ENCODE results near the gene SPTBN2.

The SPTBN2 gene

DNA sequence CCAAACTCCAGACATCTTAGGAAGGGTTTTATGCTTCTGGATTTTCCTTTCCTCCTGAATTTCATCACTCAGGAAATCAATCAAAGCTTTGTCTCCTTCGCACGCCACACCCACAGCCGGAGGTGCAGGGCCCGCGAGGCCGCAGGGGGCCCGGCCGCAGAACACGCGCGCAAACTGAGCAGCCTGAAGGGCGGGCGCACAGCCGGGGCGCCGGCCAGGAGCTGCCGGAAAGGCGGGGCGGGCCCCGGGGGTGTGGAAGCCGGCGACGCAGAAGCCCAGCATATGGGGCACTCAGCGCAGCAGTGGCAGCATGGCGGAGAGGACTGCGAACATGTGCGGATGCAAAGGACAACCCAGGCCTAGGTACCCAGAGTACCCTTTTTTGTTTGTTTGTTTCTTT is 33.1 kb upstream of the SPTBN2 start (continued):
- no peak for TF ChIP-seq ARNTL (CRISPR knock-in tag; IDR thresholded peaks at IDR 0.05; ENCODE audit: borderline replicate concordance, low read depth)
- no peak for TF ChIP-seq ZFP3 (CRISPR knock-in tag; IDR thresholded peaks at IDR 0.05)
- no peak for TF ChIP-seq TCF4 (CRISPR knock-in tag; IDR thresholded peaks at IDR 0.05; ENCODE audit: borderline replicate concordance)
- TF ChIP-seq RARB (CRISPR knock-in tag; IDR thresholded peaks at IDR 0.05), result no peak
- TF ChIP-seq CREB5 (CRISPR knock-in tag; IDR thresholded peaks at IDR 0.05; ENCODE audit: low read depth), result no peak
- TF ChIP-seq PPARA (CRISPR knock-in tag; IDR thresholded peaks at IDR 0.05; ENCODE audit: borderline replicate concordance), result no peak
- no peak for TF ChIP-seq SNAI2 (CRISPR knock-in tag; IDR thresholded peaks at IDR 0.05)

DNA sequence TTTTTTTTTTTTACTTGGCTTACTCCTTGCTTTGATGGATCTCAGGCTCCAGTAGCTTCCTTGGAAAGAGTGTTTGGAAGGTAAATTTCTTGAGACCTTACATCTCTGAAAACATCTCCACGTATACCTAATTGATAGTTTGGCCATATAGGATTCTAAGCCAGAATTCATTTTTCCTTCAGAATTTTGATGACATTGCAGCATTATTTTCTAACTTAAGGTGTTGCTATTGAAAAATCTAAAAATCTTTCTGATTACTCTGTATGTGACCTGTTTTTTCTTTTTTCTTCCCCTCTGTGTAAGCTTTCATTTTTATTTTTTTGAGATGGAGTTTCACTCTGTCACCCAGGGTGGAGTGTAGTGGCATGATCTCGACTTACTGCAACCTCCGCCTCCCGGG is 23.1 kb upstream of the SPTBN2 start:
- TF ChIP-seq SNAI2 (CRISPR knock-in tag; IDR thresholded peaks at IDR 0.05) (no peak), CSDC2 (CRISPR knock-in tag; IDR thresholded peaks at IDR 0.05) (no peak), TCF4 (CRISPR knock-in tag; IDR thresholded peaks at IDR 0.05; ENCODE audit: borderline replicate concordance) (no peak), ZNF70 (CRISPR knock-in tag; IDR thresholded peaks at IDR 0.05) (no peak), ZNF565 (CRISPR knock-in tag; conservative IDR thresholded peaks at IDR 0.05; ENCODE audit: low read depth) (no peak), ZFP30 (CRISPR knock-in tag; IDR thresholded peaks at IDR 0.05) (no peak), ARNTL (CRISPR knock-in tag; IDR thresholded peaks at IDR 0.05; ENCODE audit: borderline replicate concordance, low read depth) (no peak), BACH2 (CRISPR knock-in tag; IDR thresholded peaks at IDR 0.05; ENCODE audit: borderline replicate concordance) (no peak), RARB (CRISPR knock-in tag; IDR thresholded peaks at IDR 0.05) (no peak), OSR1 (CRISPR knock-in tag; IDR thresholded peaks at IDR 0.05) (no peak), PATZ1 (CRISPR knock-in tag; IDR thresholded peaks at IDR 0.05; ENCODE audit: borderline replicate concordance) (no peak), GLIS3 (CRISPR knock-in tag; IDR thresholded peaks at IDR 0.05) (no peak), ZFP3 (CRISPR knock-in tag; IDR thresholded peaks at IDR 0.05) (no peak), ZC3H10 (CRISPR knock-in tag; IDR thresholded peaks at IDR 0.05) (no peak), ZNF8 (CRISPR knock-in tag; IDR thresholded peaks at IDR 0.05) (no peak)
- no peak for ATAC-seq

- TF ChIP-seq RARB (CRISPR knock-in tag; IDR thresholded peaks at IDR 0.05), result no peak
- TF ChIP-seq ESRRG (CRISPR knock-in tag; IDR thresholded peaks at IDR 0.05), result no peak
- TF ChIP-seq BACH2 (CRISPR knock-in tag; IDR thresholded peaks at IDR 0.05; ENCODE audit: borderline replicate concordance), result no peak
- TF ChIP-seq TCF4 (CRISPR knock-in tag; IDR thresholded peaks at IDR 0.05; ENCODE audit: borderline replicate concordance), result no peak
- no peak for TF ChIP-seq ZFP30 (CRISPR knock-in tag; IDR thresholded peaks at IDR 0.05)
- no peak for TF ChIP-seq CSDC2 (CRISPR knock-in tag; IDR thresholded peaks at IDR 0.05)
- TF ChIP-seq, protein P1, sequence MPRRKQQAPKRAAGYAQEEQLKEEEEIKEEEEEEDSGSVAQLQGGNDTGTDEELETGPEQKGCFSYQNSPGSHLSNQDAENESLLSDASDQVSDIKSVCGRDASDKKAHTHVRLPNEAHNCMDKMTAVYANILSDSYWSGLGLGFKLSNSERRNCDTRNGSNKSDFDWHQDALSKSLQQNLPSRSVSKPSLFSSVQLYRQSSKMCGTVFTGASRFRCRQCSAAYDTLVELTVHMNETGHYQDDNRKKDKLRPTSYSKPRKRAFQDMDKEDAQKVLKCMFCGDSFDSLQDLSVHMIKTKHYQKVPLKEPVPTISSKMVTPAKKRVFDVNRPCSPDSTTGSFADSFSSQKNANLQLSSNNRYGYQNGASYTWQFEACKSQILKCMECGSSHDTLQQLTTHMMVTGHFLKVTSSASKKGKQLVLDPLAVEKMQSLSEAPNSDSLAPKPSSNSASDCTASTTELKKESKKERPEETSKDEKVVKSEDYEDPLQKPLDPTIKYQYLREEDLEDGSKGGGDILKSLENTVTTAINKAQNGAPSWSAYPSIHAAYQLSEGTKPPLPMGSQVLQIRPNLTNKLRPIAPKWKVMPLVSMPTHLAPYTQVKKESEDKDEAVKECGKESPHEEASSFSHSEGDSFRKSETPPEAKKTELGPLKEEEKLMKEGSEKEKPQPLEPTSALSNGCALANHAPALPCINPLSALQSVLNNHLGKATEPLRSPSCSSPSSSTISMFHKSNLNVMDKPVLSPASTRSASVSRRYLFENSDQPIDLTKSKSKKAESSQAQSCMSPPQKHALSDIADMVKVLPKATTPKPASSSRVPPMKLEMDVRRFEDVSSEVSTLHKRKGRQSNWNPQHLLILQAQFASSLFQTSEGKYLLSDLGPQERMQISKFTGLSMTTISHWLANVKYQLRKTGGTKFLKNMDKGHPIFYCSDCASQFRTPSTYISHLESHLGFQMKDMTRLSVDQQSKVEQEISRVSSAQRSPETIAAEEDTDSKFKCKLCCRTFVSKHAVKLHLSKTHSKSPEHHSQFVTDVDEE (CRISPR knock-in tag; IDR thresholded peaks at IDR 0.05), result no peak
- TF ChIP-seq GLIS3 (CRISPR knock-in tag; IDR thresholded peaks at IDR 0.05), result no peak
- TF ChIP-seq POU6F1 (CRISPR knock-in tag; IDR thresholded peaks at IDR 0.05; ENCODE audit: borderline replicate concordance, low read depth), result no peak
- no peak for TF ChIP-seq PATZ1 (CRISPR knock-in tag; IDR thresholded peaks at IDR 0.05; ENCODE audit: borderline replicate concordance)
- TF ChIP-seq SNAI2 (CRISPR knock-in tag; IDR thresholded peaks at IDR 0.05), result no peak
- no peak for TF ChIP-seq PPARA (CRISPR knock-in tag; IDR thresholded peaks at IDR 0.05; ENCODE audit: borderline replicate concordance)
- TF ChIP-seq ZFP3 (CRISPR knock-in tag; IDR thresholded peaks at IDR 0.05), result no peak
- ATAC-seq, result no peak
Observed at GRCh38 chr11:66749091-66749490, 20.1 kb upstream of the SPTBN2 start.
